Measurements from ENCODE around the gene SOX21.
A peak's percentile ranks its signal among the peaks of the same experiment; 100 is the strongest.
"Not testable (repeated sequence)": the region's sequence is repeated elsewhere in the genome, so short reads cannot be mapped to it uniquely, and the experiment has no call there.

The SOX21 gene

DNA sequence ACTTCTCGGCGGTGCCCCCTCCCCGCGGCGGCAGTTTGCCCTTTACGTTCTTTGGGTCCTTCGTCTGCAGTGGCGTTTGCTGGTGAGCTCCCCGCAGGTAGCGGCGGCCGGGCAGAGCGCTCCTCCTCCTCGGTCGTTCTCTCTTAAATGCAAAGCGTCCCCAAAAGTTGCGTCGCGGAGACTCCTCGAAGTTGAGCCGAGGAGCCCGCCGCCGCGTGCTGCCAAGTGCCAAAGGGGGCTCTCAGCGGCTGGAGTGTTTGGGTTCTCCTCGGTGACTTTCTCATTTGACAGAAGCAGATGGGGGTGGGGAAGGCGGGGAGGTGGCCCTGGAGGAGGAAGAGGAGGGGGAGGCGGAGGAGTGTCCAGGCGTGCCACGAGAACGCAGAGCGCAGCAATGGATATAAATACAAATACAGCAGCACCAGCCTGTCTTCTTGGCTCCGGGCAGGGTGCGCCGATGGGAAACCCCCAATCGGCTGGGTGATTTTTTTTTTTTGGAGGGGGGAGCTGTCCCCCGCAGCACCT, at the start of gene SOX21:
SOX21 (minus strand) TSS at position 259 of the 525 bp plus-strand sequence. CDS start 496 bp downstream, outside the sequence.
- no peak for DNase-seq

DNA sequence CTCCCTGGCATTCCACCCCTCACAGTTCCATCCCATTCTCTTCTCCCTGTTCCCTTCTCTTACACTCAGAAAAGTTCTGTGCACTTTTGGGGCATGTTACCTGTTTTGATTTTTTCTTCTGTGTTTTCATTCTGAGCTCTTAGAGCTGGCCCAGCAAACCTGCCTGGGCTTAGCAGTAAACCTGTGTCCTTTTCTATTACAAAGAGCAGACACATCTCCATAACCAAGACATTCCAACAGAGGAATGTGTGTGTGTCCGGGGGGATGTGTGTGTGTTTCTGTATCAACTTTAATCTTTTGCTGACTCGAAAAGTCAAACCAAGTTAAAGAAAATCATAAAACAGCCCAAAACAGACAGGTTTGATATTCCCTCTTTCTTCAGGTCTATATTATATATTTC, 49.1 kb upstream of the SOX21 start:
- DNase-seq = no peak

- DNase-seq = no peak
These were observed 46.9 kb upstream of the SOX21 start for GRCh38 chr13:94759120-94759728.

- no peak for DNase-seq
These were observed 46.2 kb upstream of the SOX21 start for GRCh38 chr13:94758436-94758960.

DNA sequence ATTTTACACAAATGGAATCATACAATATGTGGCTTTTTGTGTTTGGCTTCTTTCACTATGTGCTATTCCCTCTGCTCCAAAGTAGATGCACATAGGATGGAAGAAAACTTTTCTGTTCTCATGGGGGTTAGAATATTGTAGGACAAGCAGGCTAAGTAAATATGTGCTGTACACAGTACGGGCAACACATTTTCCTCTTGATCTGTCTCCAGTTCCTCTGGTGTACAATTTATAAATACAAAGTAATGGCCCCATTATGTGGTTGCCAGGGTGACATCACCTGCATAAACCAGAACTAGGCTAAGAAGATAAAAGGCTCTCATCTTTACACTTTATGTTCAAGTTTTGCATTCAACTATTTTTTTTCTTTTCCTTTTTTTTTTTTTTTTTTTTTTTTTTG, 41.0 kb upstream of the SOX21 start:
- DNase-seq = no peak

- DNase-seq = no peak
These were observed 36.8 kb upstream of the SOX21 start for GRCh38 chr13:94749162-94749561.

DNA sequence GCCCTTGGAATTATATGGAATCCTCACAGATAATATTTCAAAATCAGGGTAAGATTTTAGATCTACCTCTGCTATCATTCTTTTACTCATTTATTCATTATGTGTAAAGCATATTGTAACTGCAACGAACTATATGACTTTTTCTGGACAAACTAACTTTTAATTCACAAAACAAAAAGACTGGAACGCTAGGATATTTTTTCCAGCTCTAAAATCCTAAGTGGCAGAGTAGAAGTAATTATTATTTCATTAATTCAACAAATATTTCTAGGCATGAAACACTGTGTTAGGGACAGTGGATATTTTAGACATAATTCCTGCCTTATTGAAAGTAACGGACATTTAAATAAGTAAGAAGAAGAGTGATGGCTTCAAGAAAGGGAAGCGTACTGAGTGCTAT, 26.9 kb upstream of the SOX21 start:
- DNase-seq = no peak

GRCh38 chr13:94731028-94731427, 18.7 kb upstream of the SOX21 start:
- DNase-seq = no peak

DNA sequence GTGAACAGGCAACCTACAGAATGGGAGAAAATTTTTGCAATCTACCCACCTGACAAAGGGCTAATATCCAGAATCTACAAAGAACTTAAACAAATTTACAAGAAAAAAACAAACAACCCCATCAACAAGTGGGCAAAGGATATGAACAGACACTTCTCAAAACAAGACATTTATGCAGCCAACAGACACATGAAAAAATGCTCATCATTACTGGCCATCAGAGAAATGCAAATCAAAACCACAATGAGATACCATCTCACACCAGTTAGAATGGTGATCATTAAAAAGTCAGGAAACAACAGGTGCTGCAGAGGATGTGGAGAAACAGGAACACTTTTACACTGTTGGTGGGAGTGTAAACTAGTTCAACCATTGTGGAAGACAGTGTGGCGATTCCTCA, 17.6 kb upstream of the SOX21 start:
- not testable (repeated sequence) for DNase-seq

GRCh38 chr13:94726425-94726824, 14.1 kb upstream of the SOX21 start:
- no peak for DNase-seq

DNA sequence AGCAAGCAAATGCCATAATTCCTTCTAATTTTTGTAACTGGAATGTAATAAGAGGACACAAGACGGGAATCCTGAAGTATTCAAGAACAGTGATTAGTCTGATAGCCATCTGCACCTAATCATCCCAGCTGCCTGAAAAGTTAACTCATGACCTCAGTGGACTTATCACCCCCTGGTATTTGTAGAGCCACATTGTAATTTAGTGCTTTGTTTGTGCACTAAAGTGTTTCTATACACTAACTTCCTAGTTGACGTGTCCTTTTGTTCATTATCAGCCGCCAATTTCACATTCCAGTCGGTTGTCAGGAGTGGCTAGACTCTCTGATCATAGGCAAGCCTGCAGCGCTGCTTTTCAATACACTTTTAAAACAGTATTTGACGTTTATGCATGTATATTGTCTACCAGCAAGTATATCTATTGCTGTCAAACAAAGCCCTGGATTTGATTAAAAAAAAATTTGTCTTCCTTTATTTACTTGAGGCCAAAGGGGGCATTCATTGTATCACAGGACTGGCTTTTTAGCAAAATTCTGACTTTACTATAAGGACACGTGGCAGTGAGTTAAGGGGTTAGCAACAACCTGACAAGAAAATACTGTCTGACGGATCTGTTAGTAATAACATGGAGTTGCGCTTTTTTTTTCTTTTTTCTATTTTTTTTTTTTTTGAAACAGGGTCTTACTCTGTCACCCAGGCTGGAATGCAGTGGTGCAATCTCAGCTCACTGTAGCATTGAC, 10.4 kb upstream of the SOX21 start:
- no peak for DNase-seq

DNA sequence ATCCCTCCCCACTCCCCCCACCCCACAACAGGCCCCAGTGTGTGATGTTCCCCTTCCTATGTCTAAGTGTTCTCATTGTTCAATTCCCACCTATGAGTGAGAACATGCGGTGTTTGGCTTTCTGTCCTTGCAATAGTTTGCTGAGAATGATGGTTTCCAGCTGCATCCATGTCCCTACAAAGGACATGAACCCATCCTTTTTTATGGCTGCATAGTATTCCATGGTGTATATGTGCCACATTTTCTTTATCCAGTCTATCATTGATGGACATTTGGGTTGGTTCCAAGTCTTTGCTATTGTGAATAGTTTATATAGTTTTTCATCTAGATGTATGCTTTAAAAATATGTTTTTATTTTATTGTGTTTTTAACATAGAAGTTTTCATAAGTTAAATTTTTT, 6.4 kb upstream of the SOX21 start:
- DNase-seq = not testable (repeated sequence)

GRCh38 chr13:94717916-94718315, 5.6 kb upstream of the SOX21 start:
- DNase-seq = no peak

DNA sequence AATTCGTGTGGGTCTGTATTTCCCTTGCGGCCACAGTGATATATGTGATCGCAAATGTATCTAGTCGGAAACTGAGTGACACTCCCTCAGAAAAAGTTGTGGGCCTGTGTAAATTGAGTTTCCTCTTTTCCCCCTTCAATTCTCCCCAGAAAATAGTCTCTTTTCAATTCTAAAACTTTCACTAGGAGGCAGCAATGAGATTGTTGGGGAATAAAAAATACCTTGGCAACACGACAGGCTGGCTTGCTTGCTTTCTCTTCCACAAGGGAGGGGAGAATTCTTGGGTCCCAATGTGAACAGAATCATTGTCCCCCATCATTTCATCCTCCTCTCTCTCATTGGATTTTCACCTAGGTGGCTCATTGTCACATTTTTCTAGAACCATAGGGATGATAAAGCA, 3.7 kb upstream of the SOX21 start:
- DNase-seq = no peak

GRCh38 chr13:94713561-94714182, 1.3 kb upstream of the SOX21 start:
- DNase-seq = no peak

- DNase-seq = peak; percentile 74
These were observed 641 bp upstream of the SOX21 start for GRCh38 chr13:94712812-94713560.

DNA sequence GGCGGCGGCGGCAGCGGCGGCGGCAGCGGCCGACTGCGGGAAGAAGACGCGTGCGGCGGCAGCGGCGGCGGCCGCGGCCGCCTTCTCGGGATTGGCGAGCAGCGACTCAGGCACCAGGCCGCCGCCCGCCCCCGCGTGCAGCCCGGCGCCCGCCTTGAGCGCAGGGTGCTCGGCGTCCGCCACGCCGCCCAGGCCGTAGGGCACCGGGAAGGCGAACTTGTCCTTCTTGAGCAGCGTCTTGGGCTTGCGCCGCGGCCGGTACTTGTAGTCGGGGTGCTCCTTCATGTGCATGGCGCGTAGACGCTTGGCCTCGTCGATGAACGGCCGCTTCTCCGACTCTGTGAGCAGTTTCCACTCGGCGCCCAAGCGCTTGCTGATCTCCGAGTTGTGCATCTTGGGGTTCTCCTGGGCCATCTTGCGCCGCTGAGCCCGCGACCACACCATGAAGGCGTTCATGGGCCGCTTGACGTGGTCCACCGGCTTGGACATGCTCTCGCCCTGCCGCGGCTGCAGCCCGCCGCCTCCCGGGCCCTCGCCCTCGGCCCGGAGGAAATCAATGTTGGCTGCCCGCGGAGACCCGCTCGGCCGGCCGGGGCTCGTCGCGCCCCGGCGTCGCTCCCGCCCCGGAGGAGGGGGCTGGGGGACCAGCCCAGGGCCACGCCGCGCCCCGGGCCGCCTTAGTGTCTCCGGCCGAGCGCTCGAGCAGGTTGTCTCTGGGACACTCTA, 621 bp downstream of the SOX21 start:
- DNase-seq = no peak

DNA sequence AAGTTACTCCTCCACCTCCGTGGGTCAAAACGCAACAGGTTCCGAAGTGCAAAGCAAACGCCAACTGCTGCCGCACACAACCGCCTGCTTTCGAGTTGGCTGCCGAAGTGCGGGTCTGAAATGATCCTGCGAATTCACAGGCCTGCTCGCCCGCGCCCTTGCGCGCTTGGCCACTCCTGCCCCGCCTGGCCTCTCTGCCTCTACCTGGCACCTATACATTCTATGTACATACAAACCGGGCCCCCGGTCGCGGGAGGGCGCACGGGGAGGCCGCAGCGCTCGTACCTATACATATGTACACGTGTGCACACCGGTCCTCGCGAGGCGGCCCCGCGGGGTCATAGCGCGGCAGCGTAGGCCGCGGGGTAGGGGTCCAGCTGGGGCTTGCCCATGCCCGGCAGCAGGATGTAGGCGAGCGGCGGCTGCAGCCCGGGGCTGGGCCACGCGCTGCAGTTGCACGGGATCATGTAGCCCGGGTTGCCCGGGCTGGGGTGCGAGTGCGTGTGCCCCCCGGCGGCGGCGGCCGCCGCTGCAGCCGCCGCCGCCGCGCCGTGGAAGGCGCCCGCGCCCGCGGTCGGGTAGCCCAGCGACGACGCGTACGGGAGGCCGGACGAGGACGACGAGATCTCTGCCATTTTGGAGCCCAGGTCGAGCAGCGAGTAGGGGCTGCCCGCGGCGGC, 1.3 kb downstream of the SOX21 start:
- DNase-seq = peak; percentile 65

- no peak for DNase-seq
These were observed 2.1 kb downstream of the SOX21 start for GRCh38 chr13:94710065-94710781.

GRCh38 chr13:94709001-94709834, 3.1 kb downstream of the SOX21 start:
- no peak for DNase-seq
